GM19025 (cell line): Measurements from ENCODE around the gene GPR37L1.

ENCODE experiments used
- ATAC-seq: cut with Tn5 transposase; IDR thresholded peaks from one replicate; pipeline ENCODE4 v1.9.1; 2021; ENCODE audit warnings: mild to moderate bottlenecking, low read depth, moderate library complexity; ENCODE audit not compliant: unreplicated experiment

GPR37L1 gene

DNA sequence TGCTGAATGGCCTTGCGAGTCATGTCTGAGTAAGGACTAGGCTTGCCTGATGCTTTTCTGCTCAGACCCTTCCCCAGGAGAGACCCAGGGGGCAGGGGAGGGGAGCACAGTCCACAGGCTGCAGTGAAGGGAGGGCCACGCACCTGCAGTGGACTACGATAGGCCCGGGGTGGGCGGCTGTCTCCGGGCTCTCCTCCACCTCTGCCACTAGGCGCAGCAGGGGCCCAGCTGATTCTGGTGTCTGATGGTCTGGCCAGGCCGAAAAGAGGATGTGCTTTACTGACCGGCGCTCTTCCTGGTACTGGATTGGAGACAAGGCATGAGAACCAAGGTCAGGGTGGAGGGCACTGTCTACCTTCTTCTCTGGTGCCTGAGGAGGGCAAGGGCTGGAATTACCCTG is 29.7 kb downstream of the GPR37L1 start:
- no peak for ATAC-seq

DNA sequence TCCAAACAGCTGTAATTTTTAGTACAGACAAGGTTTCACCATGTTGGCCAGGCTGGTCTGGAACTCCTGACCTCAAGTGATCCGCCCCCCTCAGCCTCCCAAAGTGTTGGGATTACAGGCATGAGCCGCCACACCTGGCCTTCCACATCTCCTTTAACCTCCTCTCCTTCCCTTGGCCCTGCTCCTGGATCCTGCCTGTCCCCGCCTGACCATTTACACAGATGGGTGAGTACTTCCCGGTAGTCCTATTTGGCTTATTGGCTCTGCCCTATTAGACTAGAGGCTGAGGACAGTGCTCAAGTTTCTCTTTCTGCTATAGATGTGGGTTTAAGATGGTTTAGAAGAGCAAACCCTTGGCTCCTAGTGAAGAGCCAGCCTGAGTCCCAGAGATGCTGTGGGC is 30.6 kb downstream of the GPR37L1 start:
- ATAC-seq: no peak

DNA sequence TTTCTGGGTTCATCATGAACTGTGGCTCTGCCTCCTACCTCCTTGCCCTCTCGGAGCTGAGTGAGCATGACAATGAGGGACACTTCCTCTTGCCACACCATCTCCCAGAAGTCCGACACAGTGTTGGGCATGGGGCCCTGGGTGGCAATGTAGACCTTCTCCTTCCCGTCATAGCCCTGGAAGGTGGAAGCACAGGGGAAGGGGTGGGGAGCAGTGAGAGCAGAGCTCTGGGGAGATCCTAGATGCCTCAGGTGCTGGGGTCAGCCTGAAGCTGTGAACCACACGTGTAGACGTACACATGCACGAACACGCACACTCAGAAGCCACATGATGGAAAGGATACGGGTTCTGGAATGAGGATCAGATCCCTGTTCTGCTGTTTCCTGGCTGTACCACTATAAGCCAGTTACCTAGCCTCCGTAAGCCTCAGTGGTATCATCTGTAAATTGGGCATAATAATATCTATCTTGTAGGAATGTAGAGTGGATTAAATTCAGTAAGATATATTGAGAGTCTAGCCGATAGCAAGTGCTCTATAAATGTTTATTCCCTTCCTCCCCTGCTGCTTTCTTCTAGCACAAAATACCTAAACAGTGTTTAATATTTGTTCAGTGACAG is 31.5 kb downstream of the GPR37L1 start:
- no peak for ATAC-seq

DNA sequence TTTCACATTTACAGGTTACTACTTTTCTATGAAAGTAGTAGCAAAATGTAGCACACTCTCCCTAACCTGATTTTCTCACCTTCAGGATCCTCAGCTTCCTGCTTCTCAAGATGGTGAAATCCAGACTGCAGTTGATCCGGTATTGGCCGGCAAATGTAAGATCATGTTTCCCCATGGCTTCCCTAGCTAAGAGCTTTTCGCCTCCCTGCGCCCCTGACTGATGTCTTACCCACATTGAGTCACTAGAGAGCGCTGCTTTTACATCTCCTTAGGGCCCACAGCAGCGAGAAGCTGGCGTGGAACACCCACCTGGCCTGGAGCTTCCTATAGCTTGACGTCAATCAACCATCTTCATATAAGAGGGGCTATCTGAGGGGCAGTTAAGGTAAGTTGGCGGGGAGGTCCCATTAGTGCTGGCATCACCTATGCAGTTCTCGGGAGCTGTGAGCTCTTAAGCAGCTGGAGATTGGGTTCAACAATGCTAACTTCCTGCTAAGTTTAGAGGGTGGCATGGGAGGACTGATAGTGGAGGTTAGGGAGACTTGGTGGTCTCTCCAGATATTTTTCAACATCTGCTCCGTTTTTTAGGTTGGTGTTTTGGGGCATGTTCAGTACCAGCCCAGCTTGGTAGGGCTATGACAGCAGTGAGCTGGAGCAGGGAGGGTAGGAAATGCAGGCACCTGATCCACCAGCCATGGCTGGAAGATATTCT is 32.2 kb downstream of the GPR37L1 start:
- no peak for ATAC-seq

DNA sequence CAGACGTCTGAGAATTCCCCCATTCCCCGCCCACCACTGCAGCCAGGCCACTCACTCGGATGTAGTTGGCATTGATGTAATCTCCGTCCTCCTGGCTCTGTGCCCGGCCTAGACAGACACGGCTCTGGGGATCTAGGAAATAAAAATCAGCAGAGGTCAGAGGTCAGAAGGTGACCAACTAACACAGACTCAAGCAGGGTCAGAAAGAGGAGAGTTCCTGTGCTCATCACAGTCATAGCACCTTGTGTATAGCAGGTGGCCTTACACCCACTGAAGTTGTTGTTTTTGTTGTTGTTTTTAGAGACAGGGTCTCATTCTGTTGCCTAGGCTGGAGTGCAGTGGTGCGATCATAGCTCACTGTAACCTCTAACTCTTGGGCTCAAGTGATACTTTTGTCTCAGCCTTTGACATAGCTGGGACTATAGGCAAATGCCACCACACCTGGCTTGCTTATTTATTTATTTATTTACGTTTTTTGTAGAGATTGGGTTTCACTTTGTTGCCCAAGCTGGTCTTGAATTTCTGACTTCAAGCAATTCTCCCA is 32.8 kb downstream of the GPR37L1 start:
- no peak for ATAC-seq

DNA sequence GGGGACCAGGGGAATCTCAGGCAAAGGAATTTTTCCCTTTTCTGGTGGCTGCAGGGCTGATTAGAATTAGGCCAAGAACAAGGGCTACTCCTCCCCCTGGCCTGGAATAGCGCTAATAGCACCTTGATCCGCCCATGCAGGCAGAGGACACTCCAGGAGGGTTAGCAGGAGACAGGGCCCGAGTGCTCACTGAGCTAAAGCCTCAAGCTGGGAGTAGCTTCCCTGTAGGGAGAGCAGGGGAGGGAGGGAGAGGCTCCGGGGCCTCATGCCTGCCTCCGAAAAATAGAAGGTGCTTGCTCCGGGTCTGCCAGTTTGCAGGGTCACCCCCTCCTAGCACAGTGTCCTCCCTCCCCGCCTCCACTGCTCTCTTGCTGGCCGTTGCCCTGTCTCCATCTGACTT is 33.9 kb downstream of the GPR37L1 start:
- ATAC-seq: no peak

DNA sequence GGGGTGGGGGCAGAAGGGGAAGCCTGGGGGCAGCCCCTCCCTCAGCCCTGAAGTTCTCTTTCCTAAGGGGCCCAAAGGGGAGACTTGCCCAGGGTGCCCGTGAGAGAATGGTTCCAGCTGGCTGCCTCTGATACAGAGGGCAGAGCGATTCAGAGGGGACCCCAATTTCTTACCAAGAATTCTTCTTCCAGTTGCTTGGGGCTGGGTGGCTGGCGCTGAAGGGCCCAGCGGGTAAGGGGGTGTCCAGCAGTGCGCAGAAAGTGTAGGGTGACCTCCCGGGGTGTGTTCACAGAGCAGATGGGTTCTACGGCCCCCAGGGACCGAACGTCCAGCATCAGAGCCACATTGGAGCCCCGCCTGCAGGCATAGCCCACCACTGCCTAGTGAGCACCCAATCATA is 35.2 kb downstream of the GPR37L1 start:
- ATAC-seq: no peak

DNA sequence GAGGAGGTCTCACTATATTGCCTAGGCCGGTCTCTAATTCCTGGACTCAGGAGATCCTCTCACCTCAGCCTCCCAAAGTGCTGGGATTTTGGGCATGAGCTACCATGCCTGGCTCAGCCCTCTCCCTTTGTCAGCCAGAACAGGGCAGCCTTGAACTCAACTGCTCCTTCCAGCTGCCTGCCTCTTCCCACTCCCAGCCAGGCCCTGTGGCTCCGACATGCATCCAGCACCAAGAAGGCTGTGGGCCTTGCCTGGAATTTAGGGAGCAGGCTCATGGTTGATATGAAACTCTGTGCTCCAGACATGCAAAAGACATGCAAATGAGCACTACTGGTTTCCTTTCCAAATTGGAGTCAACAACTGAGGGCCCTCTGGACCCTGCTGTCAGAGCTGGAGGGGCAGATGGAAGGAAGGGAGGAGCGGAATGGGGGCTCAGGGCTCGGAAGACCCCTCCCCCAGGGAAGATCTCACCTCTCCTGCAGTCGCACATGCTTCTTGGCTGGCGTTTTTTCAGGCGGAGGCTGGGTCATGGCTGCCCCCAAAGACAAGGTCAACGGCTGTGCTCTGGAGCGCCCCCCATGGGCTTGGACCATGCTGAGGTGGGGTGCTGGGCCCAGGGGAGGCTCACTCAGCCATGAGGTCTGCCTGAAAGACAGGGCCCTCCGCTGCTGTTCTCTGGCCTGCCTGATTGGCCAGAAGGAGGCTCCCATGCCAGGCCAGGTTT is 36.3 kb downstream of the GPR37L1 start:
- no peak for ATAC-seq

DNA sequence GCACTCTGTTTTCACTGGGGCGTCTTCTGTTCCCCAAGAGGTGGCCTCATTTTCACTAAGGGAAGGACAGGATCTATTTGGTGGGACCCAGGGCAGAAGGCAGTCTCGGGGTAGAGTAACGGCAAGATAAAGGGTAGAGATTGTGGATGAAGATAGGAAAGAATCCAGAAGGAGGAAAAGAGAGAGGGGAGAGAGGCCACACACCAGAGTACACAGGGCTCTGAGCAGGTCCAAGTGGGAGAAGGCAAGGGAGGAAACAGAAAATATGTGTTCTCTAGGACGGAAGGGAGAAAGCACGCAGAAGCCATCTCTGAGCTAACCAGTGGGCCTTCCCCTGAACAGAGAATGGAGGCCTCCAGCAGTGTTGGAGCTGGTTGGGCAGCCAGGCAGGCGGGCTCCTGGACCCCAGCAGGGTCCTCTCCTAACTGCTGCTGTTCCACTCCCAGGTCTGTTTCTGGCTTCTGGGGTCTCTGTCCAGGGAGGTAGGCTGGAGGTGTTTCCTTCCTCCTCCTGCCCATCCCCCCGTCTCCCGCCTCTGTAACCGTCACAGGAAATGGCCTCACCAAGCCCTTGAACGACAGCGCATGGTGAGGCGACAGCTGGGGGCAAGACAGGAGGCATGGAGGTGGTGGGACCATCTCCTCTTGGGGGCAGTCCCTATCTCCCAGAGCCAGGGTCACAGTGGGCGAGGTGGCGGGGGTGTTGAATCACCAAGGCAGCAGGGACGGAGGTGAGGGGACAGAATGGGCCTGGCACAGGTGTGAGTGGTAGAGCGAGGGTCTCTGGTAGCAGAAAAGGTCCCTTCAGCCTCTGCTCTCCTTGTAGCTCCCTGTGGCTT is 37.0 kb downstream of the GPR37L1 start:
- no peak for ATAC-seq

DNA sequence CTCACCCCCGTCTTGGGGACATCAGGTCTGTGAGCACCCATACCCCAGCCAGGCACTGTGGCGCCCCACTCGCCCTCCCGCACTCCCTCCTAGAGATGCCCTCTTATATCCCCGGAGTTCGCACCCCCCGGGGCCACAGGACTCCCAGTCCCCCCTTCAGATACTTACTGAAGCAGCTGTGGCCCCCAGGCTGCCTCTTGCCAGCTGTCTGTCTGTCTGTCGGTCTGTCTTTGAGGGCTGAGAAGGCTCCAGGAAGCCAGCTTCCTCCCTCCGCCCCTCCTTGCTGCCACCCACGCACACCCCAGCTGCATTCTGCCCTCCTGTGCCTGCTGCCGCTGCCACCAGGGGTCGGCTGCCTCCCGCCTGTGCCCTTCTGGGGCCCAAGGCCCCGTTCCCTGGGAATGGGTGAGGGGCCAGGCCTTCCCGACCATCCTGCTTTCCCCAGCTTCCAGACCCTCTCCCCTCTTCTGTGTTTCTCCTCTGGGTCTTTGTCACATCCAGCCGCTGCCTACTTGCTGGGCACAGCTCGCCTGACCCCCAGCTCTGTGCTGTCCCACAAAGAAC is 37.7 kb downstream of the GPR37L1 start, which contains the start of gene PTPN7:
TSS of gene PTPN7 (minus strand) at position 226 of the 564 bp plus-strand sequence. CDS start 1,200 bp downstream, outside the sequence.
- peak; percentile 40 for ATAC-seq

DNA sequence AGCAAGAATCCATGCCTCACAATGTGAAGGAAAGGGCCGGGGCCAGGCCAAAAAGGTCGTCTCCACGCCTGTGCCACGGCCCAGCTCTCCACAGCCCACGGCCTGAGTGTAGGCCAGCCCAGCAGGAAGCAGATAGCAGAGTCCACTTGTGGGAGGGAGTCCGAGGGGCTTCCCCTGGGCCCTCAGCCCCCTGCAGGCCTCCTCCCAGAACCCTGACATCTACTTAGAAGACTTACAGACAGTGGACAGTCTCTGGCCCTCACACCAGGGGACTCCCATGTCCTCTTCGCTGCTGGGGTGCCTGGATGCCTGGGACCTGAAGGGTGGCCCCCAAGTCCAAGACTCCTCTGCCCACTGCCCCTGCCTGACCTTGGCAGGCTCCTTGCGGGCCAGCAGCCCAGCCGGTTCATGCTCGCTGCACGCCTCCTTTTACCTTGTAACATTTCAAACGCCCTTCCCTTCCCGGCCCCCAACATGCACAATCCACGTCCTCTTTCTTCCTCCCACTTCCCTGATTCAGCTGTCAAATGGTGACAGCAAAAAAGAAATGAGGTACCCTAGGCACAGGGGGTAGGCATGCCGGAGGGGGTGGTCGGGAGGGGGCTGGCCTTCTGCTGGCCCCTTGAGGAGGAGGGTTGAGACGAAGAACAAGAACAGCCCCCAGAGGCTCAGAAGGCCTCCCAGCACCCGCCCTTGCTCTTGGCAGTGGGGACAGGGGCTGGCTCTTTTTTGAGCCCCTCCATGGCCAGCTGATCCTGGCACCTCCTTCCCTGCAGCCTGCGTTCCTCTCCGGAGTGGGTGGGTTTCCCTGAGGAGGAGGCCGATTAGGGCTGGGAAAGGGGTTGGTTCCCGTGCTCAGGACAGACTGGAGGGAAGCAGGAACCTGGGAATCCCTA is 38.7 kb downstream of the GPR37L1 start:
- no peak for ATAC-seq

DNA sequence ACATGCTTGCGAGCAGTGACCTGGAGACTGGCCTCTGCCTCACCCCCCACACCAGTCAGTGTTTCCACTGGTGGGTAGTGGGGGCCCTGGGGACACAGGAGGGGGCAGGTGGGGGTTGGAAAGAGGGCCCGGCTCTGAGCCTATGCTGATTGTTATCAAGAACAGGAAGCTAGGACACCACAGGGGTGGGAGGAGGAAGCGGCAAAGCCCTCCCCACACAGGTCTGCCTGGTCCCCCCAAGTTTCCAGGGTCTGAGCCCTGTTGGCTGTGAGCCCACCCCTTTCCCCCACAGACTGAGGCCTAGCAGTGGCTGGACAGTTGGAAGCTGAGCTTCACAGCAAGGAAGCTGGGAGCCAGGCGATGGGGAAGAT is 39.3 kb downstream of the GPR37L1 start:
- ATAC-seq: no peak

DNA sequence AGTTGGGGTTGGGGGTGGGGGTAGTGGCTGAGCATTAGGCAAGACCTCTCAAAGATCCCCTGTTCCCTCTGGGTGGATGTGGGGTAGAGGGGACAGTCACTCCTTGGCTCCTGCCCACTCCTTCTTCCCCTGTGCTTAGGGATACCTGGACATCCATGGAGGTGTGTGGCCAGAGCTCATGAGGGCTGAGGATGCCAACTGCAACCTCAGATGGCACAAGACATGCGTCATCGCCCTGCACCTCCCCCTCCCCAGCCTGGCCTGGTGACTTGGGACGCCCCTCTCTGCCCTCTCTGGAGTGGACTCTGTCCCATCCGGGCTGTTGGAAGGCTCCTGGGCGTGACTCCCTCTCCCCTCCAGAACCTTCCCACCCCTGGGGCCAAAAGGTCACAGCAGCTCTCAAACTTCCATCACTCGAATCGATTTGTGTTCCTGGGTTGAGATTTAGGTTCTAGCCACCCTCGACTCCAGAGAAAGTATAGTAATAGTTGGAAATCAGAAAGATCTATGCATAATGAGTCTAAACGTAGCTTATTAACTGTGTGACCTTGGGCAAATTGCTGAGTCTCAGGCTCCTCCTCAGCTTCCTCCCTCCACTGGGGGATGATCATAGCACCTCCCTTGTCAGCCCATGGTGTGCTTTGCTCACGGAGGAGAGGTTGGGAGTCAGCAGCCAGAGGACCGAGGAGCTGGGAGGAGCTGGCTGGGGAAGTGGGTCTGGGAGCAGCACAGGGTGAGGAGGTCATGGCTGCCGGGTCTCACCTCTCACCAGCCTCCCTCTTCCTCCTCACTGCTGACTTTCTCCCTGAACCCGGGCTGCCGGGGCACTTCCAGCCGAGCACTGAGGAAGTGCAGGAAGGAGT is 39.9 kb downstream of the GPR37L1 start:
- ATAC-seq: no peak

DNA sequence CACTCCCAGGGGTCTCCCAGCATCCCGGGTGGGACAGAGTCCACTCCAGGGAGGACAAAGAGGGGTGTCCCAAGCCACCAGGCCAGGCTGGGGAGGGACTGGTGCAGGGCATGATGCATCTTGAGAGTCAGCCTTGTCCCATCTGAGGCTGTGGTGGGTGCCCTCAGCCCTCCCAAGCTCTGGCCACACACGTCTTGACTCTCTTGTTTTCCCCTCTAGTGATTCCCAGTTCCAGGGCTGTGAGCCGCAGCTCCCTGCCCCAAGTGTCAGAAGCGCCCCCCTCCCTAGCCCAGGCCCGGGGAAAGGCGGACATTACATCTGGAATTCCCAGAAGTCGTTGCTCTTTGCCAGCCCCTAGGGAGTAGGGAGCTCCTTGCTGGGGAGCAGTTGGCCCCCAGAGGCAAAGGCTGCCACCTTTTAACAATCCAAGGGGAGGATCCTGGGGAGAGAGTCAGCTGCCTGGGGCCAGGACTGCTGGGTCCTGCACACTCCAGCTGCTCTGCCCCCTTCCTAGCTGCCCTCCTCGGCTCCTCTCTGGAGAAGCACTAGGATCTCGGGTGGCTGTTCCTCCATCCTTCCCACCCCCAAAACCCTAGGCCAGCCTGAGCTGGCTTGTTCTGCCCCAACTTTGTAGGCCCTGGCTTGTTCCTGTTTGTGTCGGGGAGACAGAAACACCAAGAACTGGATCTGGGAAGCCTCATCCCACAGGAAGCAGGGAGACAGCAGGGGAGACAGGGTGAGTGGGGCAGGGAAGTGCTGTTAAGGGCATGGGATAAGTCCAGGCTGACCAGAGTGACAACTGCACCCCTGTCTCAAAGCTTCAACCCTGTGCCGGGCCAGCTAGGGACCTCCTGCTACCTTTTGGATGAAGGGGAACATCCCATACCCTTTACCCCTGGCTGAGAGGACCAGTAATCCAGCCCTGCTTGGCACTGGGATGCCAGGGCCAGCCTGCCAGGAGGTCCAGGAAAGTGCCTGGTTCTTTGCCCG is 40.9 kb downstream of the GPR37L1 start:
- no peak for ATAC-seq

DNA sequence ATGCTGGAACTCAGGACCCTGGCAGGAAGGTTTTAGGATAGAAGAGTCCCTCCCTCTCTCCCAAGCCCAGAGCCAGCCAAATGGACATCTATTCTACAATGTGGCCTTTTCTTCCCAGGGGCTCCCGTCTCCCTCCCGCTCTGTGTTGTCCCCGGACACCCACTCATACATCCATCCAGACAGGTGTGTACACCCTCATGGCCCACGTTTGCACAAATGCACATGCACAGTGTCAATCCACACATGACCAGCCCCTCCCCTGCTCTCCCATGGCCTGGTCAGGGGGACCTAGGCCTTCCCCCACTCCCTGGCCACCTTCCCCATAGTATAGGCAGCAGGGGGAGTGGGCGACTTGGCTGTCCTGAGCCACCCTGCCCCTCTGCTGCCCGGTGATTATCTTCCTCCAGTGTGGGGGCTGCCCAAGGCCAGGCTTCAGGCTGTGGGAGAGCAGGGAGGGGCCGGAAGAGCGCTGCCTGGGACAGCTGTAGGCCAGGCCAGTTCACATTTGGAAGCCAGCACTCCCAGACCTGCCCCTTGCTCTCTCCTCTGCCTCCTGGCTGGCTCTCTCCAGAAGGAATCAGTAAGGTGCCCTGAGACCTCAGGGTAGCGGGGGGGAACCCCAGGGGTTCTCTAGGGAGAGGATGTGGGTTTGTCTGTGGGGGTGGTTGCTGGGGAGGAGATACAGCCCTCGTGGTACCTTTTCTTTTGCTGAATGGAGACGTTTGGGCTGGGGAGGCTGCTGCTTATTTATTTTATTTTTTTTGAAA is 41.7 kb downstream of the GPR37L1 start:
- peak; percentile 50 for ATAC-seq

DNA sequence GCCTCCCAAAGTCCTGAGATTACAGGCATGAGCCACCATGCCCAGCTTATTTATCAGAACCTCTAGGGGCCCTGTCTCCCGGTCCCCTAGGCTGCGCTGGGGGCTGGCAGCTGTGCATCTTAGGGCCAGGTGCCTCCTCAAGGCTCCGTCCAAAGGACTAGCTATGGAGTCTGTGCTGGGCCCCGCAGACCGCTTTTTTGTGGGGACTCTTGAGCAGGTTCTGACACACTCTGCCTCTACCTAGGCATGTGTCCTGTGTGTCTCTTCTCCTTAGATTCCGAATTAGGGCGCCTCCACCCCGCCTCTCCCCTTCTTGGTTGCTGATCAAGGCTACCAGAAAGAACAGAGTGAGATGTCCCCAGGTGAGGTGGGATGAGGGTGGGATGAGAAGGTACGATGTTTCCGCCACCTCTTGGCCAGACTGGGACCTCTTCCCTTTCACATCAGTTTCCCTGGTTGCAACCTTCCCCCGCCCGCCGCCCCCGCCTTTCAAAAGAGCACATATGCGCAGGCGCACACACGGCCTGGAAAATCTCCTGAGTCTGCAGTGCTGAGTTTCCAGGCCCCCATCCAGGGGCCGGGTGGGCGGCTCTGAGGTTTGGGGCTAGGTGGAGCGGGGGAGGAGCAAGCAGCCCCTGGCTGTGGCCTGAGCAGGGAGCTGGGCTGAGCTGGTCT is 42.7 kb downstream of the GPR37L1 start:
- ATAC-seq: no peak
